ENCODE results near the gene ZDHHC14.

ZDHHC14 gene

GRCh38 chr6:157725836-157726235, 344.8 kb downstream of the ZDHHC14 start:
- Mint-ChIP-seq H3K27ac (no peak overlapping the region), H3K9me3 (peaks cover 17% of the 10 kb centered on the region)

GRCh38 chr6:157726892-157727628, 346.1 kb downstream of the ZDHHC14 start:
- Mint-ChIP-seq H3K4me1 (ENCODE audit: low read depth) (no peaks in the 10 kb centered on the region), H3K4me3 (no peak overlapping the region), H3K36me3 (ENCODE audit: low read depth) (peaks cover 8% of the 10 kb centered on the region), H3K27me3 (no peaks in the 10 kb centered on the region), H3K27ac (no peak overlapping the region), H3K9me3 (peaks cover 17% of the 10 kb centered on the region)

More at GRCh38 chr6:157725836-157726235, 344.8 kb downstream of the ZDHHC14 start:
- Mint-ChIP-seq H3K4me3 (no peak overlapping the region), H3K36me3 (ENCODE audit: low read depth) (peaks cover 8% of the 10 kb centered on the region), H3K27me3 (peaks cover 4% of the 10 kb centered on the region), H3K4me1 (ENCODE audit: low read depth) (no peaks in the 10 kb centered on the region)

Measured in stimulated activated naive CD8-positive, alpha-beta T cell treated with anti-CD3 and anti-CD28 coated beads, Interleukin-15, Interleukin-2, amounts not matched to agents 100 ng/mL and 50 ng/mL, for 24 hours (primary cell).